ENCODE data around the gene ERVH48-1. TPM values are rescaled to one million over a fixed set of nuclear protein-coding genes. Genes with fewer than 3 reads are reported as not detected.

The ERVH48-1 gene
- total RNA-seq, result not detected in 2 replicates

GRCh38 chr21:42925114-42925926, at the start of gene ERVH48-1:
Gene ERVH48-1, minus strand, starts transcription at chr21:42925630. Its CDS starts 6,624 bp downstream, at chr21:42919006.

GRCh38 chr21:42973991-42974831, 48.8 kb upstream of the ERVH48-1 start, which contains the start of gene PKNOX1:
Gene PKNOX1, plus strand, starts transcription at chr21:42974562. Its CDS starts 29,820 bp downstream, at chr21:43004382.

GRCh38 chr21:42892931-42893755, 32.3 kb downstream of the ERVH48-1 start, which contains the start of gene NDUFV3:
Gene NDUFV3, plus strand, starts transcription at chr21:42893309. Its CDS starts 25 bp downstream, at chr21:42893334.

GRCh38 chr21:42878993-42879787, 46.2 kb downstream of the ERVH48-1 start, which contains the start of gene WDR4:
Gene WDR4, minus strand, starts transcription at chr21:42879539. Its CDS starts 44 bp downstream, at chr21:42879495.

Other genes with a start within 250 kb of the ERVH48-1 start
- gene WDR4, start 46.1 kb downstream of the ERVH48-1 start, total RNA-seq, result 4.7 and 10.1 TPM in 2 replicates
- gene NDUFV3, start 32.3 kb downstream of the ERVH48-1 start, total RNA-seq, result 44.2 and 48.0 TPM in 2 replicates
- 6.4 and 6.5 TPM in 2 replicates for gene PKNOX1, start 48.9 kb upstream of the ERVH48-1 start, total RNA-seq
- gene CBS, start 150.2 kb upstream of the ERVH48-1 start, total RNA-seq, result 17.2 and 22.6 TPM in 2 replicates
- 19.0 and 28.8 TPM in 2 replicates for gene U2AF1, start 181.9 kb upstream of the ERVH48-1 start, total RNA-seq
- gene CRYAA, start 243.4 kb upstream of the ERVH48-1 start, total RNA-seq, result not detected in 2 replicates